ENCODE measurements around the gene MEX3A.

MEX3A gene

DNA sequence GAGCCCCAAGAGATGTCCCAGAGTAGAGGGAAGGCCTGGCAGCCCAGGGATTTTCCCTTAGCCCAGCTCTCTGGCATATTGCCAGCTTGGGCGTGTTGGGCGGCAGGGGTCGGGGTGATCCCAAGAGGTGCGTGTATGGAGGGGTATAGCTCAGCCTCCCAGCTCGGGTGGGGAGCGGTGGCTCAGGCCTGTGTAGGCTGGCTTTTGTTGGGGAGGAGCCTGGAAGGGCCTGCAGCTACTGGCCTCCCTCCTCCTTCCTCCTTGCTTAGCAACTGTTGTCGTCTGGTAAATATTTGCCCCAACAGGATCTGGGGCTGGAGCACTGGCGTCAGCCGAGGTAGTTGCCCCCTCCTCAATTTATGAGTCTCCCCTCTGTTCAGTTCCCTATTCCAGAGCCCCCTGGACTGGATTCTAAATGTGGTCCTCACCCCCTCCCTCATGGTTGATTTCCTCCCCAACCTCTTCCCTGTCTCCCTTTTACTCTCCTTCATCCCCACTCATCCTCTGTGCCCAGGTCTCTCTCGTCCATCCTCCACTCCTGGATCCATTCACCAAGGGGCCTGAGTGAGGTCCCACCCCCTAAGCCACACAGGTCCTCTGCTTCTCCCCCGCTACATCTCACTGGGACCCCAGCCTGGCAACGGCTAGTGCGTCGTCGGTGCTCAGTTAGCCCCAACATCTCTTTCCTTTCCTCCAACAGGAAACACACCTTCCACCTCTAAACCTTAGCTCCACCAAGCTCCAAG is 22.0 kb upstream of the MEX3A start:
- FAIRE-seq (no peak), DNase-seq (ENCODE audit: low spot score) (no peak)

DNA sequence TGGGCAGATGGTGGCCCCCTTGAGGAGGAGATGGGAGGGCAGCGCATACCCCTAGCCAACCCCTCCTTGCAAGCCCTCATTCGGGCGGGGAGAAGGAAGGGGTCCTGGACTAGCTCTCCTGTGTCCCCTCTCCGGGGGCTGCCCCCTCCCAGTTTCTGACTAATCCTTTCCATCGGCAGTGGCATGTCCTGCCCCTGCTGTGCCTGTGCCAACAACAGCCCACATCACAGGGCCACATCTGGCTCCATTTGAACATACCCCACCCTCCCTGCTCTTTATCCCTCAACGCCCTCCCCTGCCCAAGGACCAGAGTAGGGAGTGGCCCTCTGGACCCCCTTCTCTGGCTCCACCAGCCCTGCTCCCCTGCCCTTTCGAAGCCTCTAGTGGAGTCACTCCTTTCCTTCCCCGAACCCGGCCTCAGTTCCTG is 21.3 kb upstream of the MEX3A start:
- no peak for DNase-seq (ENCODE audit: low spot score)

DNA sequence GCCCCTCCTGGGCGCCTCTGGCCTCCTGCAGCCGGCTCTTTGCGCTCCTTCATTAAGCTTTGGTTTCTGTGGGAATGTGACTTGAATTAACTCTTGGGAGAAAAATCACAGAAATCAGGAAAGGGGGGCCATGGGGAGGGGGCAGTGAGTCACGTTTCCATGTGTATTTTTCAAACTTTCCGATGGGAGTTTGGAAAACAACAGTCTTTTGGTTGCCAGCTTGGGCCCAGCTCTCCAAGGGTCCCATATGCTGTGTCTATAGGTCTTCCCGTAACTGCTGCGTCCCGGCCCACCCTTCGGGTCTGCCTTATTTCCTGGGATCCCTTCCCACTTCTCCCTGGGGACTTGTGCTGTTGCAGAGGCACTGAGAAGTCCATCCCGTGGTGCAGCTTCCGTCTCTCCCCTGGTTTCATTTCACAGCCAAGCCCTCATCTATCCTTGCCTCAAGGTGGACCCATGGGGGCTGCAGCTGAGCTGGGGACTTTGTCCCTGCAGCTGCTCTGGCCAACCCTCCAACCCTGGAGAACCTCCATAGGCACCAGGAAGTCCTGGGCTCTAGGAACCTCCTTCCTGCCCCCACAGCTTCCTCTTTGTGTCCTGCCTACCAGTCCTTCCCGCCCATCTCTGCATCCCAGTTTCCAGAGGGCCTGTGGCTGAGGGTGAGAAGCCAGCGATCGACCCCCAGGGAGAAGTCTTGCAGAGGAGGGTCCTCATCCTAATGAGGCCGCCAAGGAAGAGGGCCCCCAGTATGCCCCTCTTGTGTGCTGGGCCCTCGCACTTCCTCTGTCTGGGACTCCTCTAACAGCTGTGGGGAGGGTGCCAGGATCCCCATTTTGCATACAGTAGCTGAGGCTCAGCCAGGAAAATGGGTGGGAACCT is 20.6 kb upstream of the MEX3A start:
- FAIRE-seq = no peak

More for the DNA sequence above, 21.3 kb upstream of the MEX3A start:
- FAIRE-seq = no peak

DNA sequence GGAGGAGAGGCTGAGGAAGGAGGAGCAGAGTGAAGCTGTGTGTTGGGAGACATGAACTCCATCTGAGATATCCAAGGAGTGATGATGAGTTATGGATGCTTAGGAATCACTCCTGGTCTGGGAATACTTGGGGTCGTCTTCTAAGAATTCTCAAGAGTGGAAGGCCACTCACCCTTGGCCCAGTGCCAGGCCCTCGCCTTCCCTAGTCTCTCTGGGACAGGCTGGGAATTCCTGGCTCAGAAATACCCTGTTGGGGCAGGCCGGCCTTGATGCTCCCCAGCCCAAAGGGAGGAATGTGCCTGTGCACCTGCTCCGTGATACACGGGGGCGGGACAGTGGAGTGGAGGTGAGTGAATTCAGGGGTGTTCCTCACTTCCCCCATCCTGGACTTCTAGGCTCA is 19.6 kb upstream of the MEX3A start:
- DNase-seq (ENCODE audit: low spot score) = no peak
- FAIRE-seq = no peak

More for the DNA sequence above, 20.6 kb upstream of the MEX3A start:
- no peak for DNase-seq (ENCODE audit: low spot score)

DNA sequence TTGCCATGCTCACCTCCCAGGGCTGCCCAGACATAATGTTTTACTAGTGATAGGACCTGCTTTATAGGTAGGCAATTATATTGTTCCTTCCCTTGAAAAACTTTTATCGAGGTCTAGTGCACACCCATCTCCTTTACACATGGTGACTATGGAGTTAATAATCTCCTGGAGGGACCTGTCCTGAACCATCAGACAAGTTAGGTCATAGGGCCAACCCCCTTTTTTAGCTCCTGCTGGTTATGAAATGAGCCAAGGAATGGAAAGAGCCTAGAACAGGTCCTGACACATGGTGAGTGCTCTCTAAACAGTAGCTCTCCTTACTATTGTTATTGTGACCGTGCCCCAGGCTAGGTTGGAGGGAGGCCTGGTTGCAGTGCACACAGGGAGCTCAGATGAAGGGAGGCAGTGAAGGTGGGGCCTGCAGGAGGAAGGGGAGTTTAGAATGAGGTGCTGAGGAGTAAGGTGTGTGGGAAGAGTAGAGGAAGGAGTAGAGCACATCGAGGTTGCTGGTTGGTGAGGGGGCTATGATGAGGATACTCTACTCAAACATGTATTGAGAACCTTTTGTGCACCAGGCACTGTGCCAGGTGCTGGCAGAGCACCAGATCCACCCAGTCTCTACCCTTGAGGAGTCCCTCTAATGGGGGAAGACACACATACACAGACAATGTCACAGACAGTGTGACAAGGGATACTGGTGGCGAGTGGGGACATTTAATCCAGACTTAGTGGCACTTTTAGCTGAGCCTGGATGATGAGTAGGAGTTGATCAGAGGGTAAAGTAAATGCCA is 18.1 kb upstream of the MEX3A start:
- FAIRE-seq (no peak), DNase-seq (ENCODE audit: low spot score) (no peak)

DNA sequence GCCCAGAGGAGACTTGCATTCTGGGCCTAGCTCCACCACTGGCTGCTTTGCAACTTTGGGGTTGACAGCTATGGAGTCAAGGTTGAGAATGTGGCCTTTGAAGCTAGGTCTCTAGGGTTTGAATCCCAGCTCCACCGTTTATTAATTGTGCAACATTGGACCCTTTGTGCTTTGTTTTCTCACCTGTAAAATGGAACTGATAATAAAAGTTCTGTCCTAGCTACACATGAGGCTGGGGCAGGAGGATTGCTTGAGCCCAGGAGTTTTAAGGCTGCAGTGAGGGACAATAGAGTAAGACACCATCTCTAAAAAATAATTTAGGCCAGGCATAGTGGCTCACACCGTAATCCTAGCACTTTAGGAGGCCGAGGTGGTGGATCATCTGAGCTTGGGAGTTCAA is 17.0 kb upstream of the MEX3A start:
- FAIRE-seq (no peak), DNase-seq (ENCODE audit: low spot score) (no peak)

DNA sequence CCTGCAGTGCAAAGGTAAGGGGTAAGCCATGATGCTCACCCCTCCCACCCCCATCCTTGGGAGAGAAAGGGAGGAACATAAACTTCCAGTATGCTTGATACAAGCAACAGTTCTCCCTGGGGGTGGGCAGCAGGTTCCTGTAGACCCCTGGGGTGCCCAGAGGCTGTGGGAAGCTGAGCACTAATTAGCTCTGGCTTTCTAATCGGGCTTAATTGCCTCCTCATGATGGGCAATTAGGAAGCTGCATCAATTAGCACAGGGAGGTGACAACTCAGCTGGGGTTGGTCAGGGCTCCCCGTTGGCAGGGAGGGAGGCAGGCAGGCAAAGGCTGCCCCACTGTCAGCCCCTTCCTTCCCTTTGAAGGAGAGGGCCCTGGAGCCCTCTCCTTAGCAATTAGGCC is 16.5 kb upstream of the MEX3A start:
- no peak for FAIRE-seq
- no peak for DNase-seq (ENCODE audit: low spot score)

DNA sequence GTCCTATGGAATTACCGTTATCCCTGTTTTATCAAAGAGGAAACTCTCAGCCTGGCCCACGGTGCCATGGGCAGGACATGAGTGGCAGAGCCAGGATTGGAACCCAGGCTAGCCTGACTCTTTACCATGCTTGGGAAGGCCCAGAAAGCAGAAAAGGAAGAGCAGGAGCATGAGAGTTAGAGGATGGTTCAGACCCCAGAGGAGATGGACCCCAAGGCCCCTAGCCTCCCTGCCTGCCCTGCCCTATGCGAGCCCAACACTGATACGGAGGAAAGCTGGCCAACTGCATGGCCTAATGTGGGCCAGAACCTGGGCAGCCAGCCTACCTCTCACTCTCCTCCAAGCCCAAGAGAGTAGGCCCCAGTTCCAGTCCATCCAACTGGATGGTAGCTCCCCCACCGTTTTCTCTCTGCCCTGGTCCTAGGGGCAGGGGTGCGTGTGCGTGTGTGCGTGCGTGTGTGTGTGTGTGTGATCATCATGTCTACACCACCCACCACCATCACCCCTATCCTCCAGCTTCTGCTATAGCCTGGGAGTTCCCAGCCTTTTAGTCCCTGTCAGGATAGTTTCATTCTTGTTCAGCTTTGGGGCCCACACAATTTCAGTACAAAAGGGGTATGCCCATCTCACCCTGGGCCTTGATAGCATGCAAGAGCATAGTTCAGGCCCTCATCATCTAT is 15.4 kb upstream of the MEX3A start:
- no peak for FAIRE-seq
- DNase-seq (ENCODE audit: low spot score) = no peak

DNA sequence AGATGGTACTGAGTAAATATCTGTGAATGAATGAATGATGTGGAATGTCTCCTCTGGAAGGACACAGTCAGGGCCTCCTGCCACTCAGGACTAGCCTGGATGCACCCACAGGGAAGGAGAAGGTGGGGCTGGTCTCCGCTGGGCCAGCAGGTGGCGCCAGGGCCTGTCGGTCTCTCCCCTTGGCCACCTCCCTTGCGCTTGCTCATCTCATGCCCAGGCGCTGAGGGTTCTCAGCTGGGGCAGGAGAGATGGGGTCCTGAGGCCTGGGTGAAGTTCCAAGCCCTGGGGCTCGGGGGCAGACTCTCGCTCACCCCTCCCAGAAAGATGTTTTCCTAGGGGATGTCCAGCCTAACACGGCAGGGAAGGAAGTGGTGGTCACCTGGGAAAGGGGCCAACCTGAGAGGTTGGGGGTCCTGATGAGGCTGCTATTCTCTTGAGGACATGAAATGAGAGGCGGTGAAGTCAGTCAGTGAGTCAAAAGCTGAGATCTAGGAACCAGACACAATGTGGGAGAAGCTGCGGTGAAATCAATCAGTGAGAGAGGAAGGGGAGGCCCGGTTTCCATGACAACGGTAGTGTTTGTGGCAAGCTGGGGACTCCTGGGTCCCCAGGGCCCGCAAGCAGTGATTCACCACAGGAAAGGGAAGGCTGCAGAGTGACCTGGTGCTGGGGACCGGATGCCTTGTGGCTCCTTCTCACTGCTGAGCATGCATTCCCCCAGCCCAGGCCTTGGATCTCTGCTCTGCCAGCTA is 14.6 kb upstream of the MEX3A start:
- DNase-seq (ENCODE audit: low spot score) (peak; percentile 85), FAIRE-seq (no peak)

DNA sequence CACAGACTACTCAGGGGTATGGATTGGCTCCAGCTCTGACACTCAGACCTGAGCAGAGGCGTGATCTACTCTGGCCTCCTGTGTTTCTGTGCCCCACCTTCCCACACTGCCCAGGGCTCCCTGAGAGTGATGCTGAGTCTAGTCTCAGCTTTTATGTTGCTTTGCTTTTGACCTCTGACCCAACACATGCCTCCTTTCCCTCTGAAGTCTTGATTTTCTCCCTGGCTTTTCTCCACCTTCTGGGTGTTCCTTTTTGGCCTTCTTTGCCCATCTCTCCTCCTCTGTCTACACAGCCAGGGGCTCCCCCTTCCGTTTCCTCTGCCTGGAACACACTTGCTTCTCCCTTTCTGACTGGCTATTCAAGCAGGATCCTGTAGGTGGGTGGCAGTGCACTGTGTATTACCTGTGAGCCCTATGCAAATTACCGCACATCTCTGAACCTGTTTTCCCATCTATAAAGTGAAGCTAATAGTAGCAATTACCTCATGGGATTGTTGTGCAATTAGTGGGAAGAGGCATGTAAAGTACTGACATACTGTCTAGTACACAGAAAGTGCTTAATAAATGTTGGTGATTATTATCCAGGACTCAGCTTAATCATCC is 13.7 kb upstream of the MEX3A start:
- DNase-seq (ENCODE audit: low spot score) (no peak), FAIRE-seq (no peak)

DNA sequence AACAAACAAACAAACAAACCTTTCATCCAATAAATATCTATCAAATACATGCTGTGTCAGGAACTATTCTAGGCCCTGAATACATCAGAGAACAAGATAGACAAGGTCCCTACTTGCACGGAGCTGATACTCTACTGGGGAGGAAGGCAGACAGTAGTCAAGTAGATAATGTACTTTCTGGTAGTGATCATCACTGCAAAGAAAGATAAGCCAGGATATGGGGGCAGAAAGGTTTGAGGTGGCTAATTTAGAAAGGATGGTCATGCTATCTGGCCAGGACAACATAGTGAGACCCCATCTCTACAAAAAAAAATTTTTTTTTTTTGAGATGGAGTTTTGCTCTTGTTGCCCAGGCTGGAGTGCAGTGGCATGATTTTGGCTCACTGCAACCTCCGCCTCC is 9.3 kb upstream of the MEX3A start:
- DNase-seq (ENCODE audit: low spot score) (no peak), FAIRE-seq (no peak)

DNA sequence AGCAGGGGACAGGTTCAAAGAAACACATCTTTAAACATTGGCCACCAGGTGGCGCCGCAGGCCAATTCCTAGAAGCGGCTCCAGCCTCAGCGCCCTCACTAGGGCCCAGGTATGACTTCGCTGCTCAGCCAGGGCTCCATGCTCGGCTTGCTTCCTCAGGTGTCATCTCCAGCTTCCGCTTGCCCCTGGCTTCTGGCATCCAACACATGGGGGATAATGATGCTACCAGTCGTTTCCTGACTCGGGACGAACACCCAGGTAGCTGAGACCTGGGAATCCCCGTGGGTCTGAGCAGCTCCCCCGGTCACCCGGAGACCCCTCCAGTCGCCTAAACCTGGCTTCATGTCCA is 8.5 kb upstream of the MEX3A start:
- DNase-seq (ENCODE audit: low spot score) (peak; percentile 81), FAIRE-seq (no peak)

DNA sequence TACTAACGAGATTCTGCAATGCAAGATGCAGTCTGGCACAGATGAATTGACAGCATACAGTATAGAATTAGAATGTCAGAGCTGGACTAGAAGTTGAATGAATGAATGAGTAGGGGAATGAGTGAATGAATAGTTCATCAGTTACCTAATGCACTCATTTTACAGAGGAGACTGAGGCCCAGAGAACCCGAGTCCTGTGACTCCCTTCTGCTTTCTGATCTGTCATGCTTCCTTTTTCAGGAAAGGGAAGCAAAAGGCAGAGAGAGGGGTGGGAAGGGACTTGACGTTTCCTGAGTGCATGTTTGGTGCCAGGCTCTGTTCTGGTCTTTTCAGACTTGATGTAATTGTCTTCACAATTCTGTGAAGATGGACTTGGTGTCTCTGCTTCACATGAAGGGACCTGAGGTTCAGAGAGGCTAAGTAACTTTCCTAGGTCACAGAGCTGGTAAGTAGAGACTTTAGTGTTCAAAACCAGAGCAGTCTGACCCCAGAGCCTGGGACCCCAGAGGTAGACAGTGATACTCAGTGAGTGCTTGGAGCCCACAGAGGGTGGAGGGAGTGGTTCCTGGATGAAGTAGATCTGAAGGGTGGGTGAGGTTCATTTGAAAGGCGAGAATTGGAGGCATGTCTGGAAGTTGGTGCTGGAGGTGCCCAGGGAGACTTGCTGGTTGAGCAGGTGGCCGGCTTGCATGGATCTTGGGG is 8.0 kb upstream of the MEX3A start:
- no peak for FAIRE-seq
- no peak for DNase-seq (ENCODE audit: low spot score)

DNA sequence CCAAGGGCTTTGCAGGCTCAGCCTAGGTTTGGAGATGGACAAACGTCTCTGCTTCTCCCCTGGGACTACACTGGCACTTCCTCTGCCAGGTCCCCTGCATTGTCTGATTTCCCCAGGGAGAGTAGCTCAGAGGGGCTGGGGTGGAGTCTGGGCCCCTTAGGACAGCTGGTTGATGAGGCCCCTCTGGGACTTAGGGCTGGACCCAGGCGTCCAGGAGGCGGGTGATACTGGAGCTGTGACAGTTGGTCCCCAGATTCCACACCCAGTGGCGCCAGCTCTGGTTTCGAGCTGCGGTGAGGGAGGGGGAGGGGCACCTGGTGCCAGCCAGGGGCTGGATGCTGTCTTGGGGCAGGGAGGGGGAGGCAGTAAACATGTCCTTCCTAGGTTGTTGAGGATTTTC is 7.4 kb upstream of the MEX3A start:
- FAIRE-seq (no peak), DNase-seq (ENCODE audit: low spot score) (no peak)

DNA sequence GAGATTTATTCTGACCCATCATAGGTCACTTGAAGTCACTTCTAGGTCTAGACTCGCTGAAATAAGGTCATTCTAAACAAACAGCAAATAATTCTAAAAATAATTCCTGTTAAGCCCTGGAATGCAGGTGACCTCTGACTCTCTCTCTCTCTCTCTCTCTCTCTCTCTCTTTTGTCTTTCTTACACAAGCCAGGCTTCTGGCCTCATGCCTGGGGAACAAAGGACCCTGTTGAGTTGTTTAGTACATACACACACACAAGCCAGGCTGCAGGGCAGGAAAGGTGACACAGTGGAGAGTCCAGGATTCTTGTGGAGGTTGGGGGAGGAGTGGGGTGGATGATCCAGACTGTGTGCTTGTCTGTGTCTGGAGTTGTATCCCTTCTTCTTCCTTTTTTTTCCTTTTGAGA is 4.0 kb upstream of the MEX3A start:
- no peak for FAIRE-seq
- DNase-seq (ENCODE audit: low spot score) = peak; percentile 37

DNA sequence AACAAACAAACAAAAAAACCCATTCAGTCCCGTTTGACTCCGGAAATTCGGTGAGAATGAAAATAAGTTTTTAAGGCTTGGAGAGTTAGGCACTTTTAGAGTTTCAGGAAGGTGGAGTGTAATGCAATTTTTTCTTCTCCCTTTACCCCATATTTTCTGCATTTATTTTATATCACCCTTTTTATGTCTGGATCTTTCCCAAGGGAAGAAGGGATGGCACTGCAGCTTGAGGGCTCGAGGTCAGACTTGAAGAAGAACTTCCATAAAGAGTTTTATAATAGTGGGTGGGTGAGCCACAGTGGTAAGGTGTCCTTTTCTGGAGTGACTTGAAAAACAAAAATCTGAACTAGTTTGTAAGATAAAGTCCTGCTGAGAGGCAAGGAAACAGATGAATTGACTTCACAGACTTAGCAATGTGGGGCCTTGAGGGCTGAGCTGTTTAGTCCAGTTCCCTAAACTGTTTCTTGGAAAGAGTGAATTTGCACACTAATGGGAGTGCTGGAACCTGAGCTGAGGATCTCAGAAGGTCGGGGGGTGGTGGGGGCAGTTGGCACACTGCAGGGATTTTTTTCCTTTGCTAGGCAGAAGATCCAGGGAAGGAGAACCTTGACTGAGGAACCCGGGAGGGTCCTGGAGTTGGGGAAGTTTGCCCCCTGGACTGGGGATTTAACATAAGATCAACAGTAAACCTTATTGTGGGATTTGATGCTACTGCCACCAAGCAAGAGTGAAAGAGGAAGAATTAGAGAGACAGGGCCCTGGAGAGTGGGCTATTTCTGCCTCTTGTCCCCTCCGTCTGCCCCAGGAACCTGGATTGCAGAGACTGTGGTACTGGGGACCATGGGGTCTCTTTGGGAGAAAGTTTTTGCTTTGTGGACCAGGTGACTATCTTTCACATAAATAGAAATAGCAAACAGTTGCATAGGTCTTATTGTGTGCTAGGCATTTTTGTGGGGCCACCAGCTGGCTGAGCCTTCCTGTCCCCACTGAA is 1.8 kb upstream of the MEX3A start:
- FAIRE-seq = no peak
- no peak for DNase-seq (ENCODE audit: low spot score)

DNA sequence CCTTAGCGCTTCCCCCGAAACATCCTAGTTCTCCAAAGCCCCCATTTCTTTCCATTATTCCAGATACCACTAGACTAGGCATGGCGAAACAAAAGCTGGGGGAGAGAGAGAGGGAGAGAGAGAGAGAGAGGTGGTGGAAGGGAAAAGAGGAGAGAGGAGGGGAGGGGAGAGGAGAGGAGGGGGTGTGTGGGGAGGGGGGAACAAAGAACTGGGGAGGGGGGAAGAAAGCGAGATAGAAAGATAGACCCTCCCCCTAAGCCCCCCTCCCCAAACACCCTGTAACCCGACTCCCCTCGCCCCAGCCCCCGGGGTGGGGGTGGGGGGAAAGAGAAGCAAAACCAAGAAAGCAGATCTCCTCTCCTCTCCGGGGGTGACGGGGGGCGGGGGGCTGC is 352 bp downstream of the MEX3A start:
- FAIRE-seq (no peak), DNase-seq (ENCODE audit: low spot score) (no peak)

DNA sequence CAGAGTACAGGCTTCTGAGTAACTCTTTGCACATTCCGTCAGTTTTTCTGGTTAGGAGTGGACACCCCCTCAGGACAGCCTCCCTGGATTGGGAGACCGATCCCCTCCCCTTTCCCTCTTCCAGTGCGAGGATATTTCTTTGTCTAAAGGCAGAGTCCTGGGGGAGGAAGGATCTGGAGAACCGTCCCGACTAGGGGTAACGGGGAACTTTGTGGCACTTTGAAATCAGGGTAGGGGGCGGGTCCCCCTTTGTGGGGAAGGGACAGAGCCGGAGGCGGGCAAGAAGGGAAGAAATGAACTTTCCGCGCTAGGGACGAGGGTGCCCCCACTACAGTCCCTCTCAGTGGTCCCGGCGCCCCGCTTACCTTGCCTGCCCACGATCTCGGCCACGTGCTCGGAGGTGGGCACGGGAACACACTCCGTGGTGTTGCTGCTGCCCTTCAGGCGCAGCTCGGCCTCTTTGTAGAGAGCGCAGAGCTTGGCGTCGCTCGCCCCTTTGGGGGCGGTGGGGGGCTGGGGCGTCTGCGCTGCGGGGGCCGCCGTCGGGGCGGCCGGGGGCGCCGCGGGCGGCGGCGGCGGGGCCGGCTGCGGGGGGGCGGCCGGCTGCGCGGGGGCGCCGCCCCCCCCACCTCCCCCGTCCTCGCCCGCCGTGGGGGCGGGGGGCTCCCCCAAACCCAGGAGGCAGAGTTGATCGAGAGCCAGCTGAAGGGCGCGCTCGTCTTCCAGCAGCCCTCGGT is 917 bp downstream of the MEX3A start:
- no peak for FAIRE-seq
- peak; percentile 34 for DNase-seq (ENCODE audit: low spot score)
